ENCODE data around the gene TNFSF13.

The TNFSF13 gene

GRCh38 chr17:7562208-7562605 lies 3.7 kb downstream of the TNFSF13 start:
- H3K27ac ChIP-seq, result peak overlapping the region; percentile 95
- POLR2A ChIA-PET (ENCODE audit: low non-redundant PET), result no interaction called here
- CTCF ChIA-PET, result interaction anchor here (0.6 to 3.1 kb wide), 5 partner anchors 9 to 177 kb away, joined by 3 to 28 read pairs (median 3); partner anchors contain the start of gene FGF11
- TF ChIP-seq CTCF (conservative IDR thresholded peaks at IDR 0.05; ENCODE audit: low read depth), result no peak
- DNase-seq (ENCODE audit: low spot score), result no peak

- TF ChIP-seq CTCF (conservative IDR thresholded peaks at IDR 0.05; ENCODE audit: low read depth), result no peak
- peak overlapping the region; percentile 95 for H3K27ac ChIP-seq
- ChIA-PET CTCF (interaction anchor here (0.5 kb wide), 1 partner anchor 126 kb away, joined by 3 read pairs; no protein-coding TSS in a partner anchor), POLR2A (ENCODE audit: low non-redundant PET) (no interaction called here)
- DNase-seq (ENCODE audit: low spot score), result no peak
These were observed 4.7 kb downstream of the TNFSF13 start for GRCh38 chr17:7563115-7563869.

- H3K27ac ChIP-seq, result no peak overlapping the region
- no peak for TF ChIP-seq CTCF (conservative IDR thresholded peaks at IDR 0.05; ENCODE audit: low read depth)
- POLR2A ChIA-PET (ENCODE audit: low non-redundant PET), result no interaction called here
- no peak for DNase-seq (ENCODE audit: low spot score)
- CTCF ChIA-PET, result interaction anchor here (1.0 kb wide), 1 partner anchor 8 kb away, joined by 3 read pairs; no protein-coding TSS in a partner anchor
These were observed 11.0 kb downstream of the TNFSF13 start for GRCh38 chr17:7569571-7569970.

- ChIA-PET POLR2A (ENCODE audit: low non-redundant PET) (no interaction called here), CTCF (interaction anchor here (0.8 to 1.0 kb wide), 2 partner anchors 9 kb away, joined by 3 to 4 read pairs; partner anchors contain the start of gene SENP3)
- TF ChIP-seq CTCF (conservative IDR thresholded peaks at IDR 0.05; ENCODE audit: low read depth), result no peak
- peak overlapping the region; percentile 63 for H3K27ac ChIP-seq
- no peak for DNase-seq (ENCODE audit: low spot score)
These were observed 11.8 kb downstream of the TNFSF13 start for GRCh38 chr17:7570351-7570750.

- peak overlapping the region; percentile 98 for H3K27ac ChIP-seq
- POLR2A ChIA-PET (ENCODE audit: low non-redundant PET), result interaction anchor here (0.6 to 1.1 kb wide), 2 partner anchors 15 to 87 kb away, joined by 3 to 4 read pairs; no protein-coding TSS in a partner anchor
- TF ChIP-seq CTCF (conservative IDR thresholded peaks at IDR 0.05; ENCODE audit: low read depth), result no peak
- CTCF ChIA-PET, result interaction anchor here (0.6 to 0.9 kb wide), 2 partner anchors 12 to 51 kb away, joined by 4 to 5 read pairs; no protein-coding TSS in a partner anchor
- no peak for DNase-seq (ENCODE audit: low spot score)
These were observed 13.7 kb downstream of the TNFSF13 start for GRCh38 chr17:7572338-7572587.

GRCh38 chr17:7572588-7573323 lies 14.2 kb downstream of the TNFSF13 start:
- ChIA-PET CTCF (interaction anchor here (0.6 kb wide), 2 partner anchors 52 to 115 kb away, joined by 5 read pairs; no protein-coding TSS in a partner anchor), POLR2A (ENCODE audit: low non-redundant PET) (interaction anchor here (0.6 to 3.4 kb wide), 4 partner anchors 11 to 87 kb away, joined by 3 to 28 read pairs (median 4); partner anchors contain the start of genes MPDU1 and SOX15)

More at GRCh38 chr17:7572588-7573323, 14.2 kb downstream of the TNFSF13 start:
- peak overlapping the region; percentile 98 for H3K27ac ChIP-seq
- no peak for TF ChIP-seq CTCF (conservative IDR thresholded peaks at IDR 0.05; ENCODE audit: low read depth)
- peak; percentile 99 for DNase-seq (ENCODE audit: low spot score)

All from RWPE1 (cell line).